Measurements from ENCODE around the gene NETO2.

DNA sequence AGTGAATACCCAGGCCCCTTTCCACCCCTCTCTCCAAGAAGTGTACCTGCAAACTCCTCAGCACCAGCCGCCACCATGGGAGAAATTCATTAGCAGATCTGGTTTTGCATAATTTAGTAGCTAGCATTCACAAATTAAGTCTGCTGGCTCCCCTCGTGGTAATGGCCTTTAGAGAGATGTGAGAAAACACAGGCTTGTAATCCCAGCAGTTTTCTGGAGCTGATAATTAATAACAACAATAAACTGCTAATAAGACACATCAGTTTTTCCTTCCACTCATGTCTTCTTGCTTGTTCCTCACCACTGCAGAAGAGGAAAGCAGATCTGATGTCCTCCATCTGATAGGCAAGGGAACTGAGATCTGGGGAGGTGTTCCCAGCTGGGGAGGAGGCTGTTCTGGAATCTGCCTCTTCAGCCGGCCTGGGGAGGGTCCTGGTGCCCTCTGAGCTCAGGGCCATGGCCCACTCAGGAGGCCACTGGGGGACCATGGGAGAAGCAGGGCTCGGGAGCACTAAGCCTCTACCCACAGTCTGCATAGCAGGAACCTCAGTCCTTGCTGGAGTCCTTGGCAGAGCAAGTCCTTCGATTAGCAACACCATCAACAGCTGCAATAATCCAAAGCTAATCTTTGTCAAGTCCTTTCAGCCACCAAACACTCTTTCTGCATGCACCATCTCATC, 96.1 kb downstream of the NETO2 start:
- TF ChIP-seq, protein P1, sequence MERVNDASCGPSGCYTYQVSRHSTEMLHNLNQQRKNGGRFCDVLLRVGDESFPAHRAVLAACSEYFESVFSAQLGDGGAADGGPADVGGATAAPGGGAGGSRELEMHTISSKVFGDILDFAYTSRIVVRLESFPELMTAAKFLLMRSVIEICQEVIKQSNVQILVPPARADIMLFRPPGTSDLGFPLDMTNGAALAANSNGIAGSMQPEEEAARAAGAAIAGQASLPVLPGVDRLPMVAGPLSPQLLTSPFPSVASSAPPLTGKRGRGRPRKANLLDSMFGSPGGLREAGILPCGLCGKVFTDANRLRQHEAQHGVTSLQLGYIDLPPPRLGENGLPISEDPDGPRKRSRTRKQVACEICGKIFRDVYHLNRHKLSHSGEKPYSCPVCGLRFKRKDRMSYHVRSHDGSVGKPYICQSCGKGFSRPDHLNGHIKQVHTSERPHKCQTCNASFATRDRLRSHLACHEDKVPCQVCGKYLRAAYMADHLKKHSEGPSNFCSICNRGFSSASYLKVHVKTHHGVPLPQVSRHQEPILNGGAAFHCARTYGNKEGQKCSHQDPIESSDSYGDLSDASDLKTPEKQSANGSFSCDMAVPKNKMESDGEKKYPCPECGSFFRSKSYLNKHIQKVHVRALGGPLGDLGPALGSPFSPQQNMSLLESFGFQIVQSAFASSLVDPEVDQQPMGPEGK (tag by site-specific recombination; IDR thresholded peaks at IDR 0.05), result no peak
- TF ChIP-seq, protein P2, sequence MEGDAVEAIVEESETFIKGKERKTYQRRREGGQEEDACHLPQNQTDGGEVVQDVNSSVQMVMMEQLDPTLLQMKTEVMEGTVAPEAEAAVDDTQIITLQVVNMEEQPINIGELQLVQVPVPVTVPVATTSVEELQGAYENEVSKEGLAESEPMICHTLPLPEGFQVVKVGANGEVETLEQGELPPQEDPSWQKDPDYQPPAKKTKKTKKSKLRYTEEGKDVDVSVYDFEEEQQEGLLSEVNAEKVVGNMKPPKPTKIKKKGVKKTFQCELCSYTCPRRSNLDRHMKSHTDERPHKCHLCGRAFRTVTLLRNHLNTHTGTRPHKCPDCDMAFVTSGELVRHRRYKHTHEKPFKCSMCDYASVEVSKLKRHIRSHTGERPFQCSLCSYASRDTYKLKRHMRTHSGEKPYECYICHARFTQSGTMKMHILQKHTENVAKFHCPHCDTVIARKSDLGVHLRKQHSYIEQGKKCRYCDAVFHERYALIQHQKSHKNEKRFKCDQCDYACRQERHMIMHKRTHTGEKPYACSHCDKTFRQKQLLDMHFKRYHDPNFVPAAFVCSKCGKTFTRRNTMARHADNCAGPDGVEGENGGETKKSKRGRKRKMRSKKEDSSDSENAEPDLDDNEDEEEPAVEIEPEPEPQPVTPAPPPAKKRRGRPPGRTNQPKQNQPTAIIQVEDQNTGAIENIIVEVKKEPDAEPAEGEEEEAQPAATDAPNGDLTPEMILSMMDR (tag by site-specific recombination; IDR thresholded peaks at IDR 0.05), result no peak
- TF ChIP-seq ZNF23 (tag by site-specific recombination; IDR thresholded peaks at IDR 0.05; ENCODE audit: borderline replicate concordance), result no peak
- TF ChIP-seq REST (tag by site-specific recombination; IDR thresholded peaks at IDR 0.05), result no peak
- TF ChIP-seq EGR2 (tag by site-specific recombination; IDR thresholded peaks at IDR 0.05; ENCODE audit: low read depth), result no peak
- TF ChIP-seq ZNF580 (tag by site-specific recombination; IDR thresholded peaks at IDR 0.05), result no peak
- no peak for TF ChIP-seq ZNF423 (tag by site-specific recombination; IDR thresholded peaks at IDR 0.05)
- no peak for TF ChIP-seq KLF1 (tag by site-specific recombination; IDR thresholded peaks at IDR 0.05)
- TF ChIP-seq YY1 (tag by site-specific recombination; IDR thresholded peaks at IDR 0.05), result no peak
- TF ChIP-seq TRIM28 (IDR thresholded peaks at IDR 0.05; ENCODE audit: borderline replicate concordance, low read length), result no peak
- TF ChIP-seq ZNF624 (tag by site-specific recombination; IDR thresholded peaks at IDR 0.05), result no peak
- TF ChIP-seq PRDM4 (tag by site-specific recombination; IDR thresholded peaks at IDR 0.05), result no peak
- no peak for TF ChIP-seq ZNF223 (tag by site-specific recombination; IDR thresholded peaks at IDR 0.05)
